SK-N-SH treated with all-trans-retinoic acid at 6 μM for 48 hours (cell line): ENCODE data around the gene PCK1.

Experiments used
- ATAC-seq: fragments of 200-7000 bp; cut with Tn5 transposase; 3 replicates; pipeline ENCODE4 v1.9.1; 2020; ENCODE audit warnings: mild to moderate bottlenecking, moderate library complexity
- ARNTL ChIP-seq: fragments of 450-650 bp; formaldehyde crosslinking; IDR thresholded peaks from 2 replicates; pipeline ENCODE4 v1.5.0; 2020; ENCODE audit warnings: low read depth, mild to moderate bottlenecking, moderate library complexity, borderline replicate concordance
- BACH2 ChIP-seq: fragments of 250-450 bp; sonication (Bioruptor Pico); IDR thresholded peaks from 2 replicates; pipeline ENCODE4 v1.9.0; 2021; ENCODE audit warnings: mild to moderate bottlenecking, borderline replicate concordance
- CSDC2 ChIP-seq: fragments of 250-450 bp; sonication (Bioruptor Pico); IDR thresholded peaks from 2 replicates; pipeline ENCODE4 v1.5.0; 2020; ENCODE audit warnings: mild to moderate bottlenecking, moderate library complexity
- ISL1 ChIP-seq: fragments of 250-450 bp; sonication (Bioruptor Pico); IDR thresholded peaks from 2 replicates; pipeline ENCODE4 v2.1.2; 2022; ENCODE audit warnings: mild to moderate bottlenecking, moderate library complexity
- OSR1 ChIP-seq: fragments of 250-450 bp; sonication (Bioruptor Pico); IDR thresholded peaks from 2 replicates; pipeline ENCODE4 v1.8.0; 2022; ENCODE audit warnings: moderate library complexity, mild to moderate bottlenecking, inconsistent platforms
- PPARA ChIP-seq: fragments of 250-450 bp; sonication (Bioruptor Pico); IDR thresholded peaks from 2 replicates; pipeline ENCODE4 v1.5.0; 2020; ENCODE audit warnings: mild to moderate bottlenecking, borderline replicate concordance
- TOX ChIP-seq: fragments of 250-450 bp; sonication (Bioruptor Pico); IDR thresholded peaks from 2 replicates; pipeline ENCODE4 v1.8.0; 2021; ENCODE audit warnings: mild to moderate bottlenecking, moderate library complexity, borderline replicate concordance
- ZFP3 ChIP-seq: fragments of 250-450 bp; sonication (Bioruptor Pico); IDR thresholded peaks from 2 replicates; pipeline ENCODE4 v1.5.0; 2020; ENCODE audit warnings: mild to moderate bottlenecking, moderate library complexity
- ZNF70 ChIP-seq: fragments of 450-650 bp; formaldehyde crosslinking; IDR thresholded peaks from 2 replicates; pipeline ENCODE4 v1.5.0; 2020; ENCODE audit warnings: mild to moderate bottlenecking, moderate library complexity
- TF ChIP-seq, protein P1 (sequence below): fragments of 250-450 bp; sonication (Bioruptor Pico); IDR thresholded peaks from 2 replicates; pipeline ENCODE4 v1.5.0; 2020; ENCODE audit warnings: mild to moderate bottlenecking, moderate library complexity
- TF ChIP-seq, protein P2 (sequence below): fragments of 250-450 bp; sonication (Bioruptor Pico); IDR thresholded peaks from 2 replicates; pipeline ENCODE4 v1.8.0; 2020; ENCODE audit warnings: mild to moderate bottlenecking, moderate library complexity, borderline replicate concordance
- TF ChIP-seq, protein P3 (sequence below): fragments of 250-450 bp; sonication (Bioruptor Pico); IDR thresholded peaks from 2 replicates; pipeline ENCODE4 v1.5.1; 2021; ENCODE audit warnings: mild to moderate bottlenecking, moderate library complexity
- TF ChIP-seq, protein P4 (sequence below): fragments of 250-450 bp; sonication (Bioruptor Pico); IDR thresholded peaks from 2 replicates; pipeline ENCODE4 v1.8.0; 2021; ENCODE audit warnings: low read depth, mild to moderate bottlenecking, moderate library complexity, borderline replicate concordance

Gene PCK1

DNA sequence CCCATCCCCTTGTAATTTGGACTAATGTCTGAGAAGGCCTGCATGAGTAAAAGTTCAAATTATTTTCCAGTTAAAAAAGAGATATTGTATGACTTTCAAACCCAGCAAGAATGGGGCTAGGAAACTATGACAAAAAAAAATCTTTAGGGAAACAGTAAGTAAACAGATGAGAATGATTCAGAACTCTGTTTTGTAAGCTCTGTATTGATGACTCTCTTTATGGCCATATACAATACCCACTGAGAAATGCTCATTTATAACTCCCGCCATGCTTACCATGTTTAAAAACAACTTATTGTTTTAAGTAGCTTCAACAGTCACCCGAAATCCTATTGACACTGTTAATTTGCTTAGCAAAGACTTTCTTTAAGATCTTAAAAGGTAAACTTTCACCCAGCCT lies 17.2 kb upstream of the PCK1 start:
- no peak for ATAC-seq
- TF ChIP-seq, protein P1, sequence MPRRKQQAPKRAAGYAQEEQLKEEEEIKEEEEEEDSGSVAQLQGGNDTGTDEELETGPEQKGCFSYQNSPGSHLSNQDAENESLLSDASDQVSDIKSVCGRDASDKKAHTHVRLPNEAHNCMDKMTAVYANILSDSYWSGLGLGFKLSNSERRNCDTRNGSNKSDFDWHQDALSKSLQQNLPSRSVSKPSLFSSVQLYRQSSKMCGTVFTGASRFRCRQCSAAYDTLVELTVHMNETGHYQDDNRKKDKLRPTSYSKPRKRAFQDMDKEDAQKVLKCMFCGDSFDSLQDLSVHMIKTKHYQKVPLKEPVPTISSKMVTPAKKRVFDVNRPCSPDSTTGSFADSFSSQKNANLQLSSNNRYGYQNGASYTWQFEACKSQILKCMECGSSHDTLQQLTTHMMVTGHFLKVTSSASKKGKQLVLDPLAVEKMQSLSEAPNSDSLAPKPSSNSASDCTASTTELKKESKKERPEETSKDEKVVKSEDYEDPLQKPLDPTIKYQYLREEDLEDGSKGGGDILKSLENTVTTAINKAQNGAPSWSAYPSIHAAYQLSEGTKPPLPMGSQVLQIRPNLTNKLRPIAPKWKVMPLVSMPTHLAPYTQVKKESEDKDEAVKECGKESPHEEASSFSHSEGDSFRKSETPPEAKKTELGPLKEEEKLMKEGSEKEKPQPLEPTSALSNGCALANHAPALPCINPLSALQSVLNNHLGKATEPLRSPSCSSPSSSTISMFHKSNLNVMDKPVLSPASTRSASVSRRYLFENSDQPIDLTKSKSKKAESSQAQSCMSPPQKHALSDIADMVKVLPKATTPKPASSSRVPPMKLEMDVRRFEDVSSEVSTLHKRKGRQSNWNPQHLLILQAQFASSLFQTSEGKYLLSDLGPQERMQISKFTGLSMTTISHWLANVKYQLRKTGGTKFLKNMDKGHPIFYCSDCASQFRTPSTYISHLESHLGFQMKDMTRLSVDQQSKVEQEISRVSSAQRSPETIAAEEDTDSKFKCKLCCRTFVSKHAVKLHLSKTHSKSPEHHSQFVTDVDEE = no peak
- TF ChIP-seq ZNF70 (CRISPR knock-in tag) = no peak
- no peak for TF ChIP-seq PPARA (CRISPR knock-in tag)
- TF ChIP-seq, protein P2, sequence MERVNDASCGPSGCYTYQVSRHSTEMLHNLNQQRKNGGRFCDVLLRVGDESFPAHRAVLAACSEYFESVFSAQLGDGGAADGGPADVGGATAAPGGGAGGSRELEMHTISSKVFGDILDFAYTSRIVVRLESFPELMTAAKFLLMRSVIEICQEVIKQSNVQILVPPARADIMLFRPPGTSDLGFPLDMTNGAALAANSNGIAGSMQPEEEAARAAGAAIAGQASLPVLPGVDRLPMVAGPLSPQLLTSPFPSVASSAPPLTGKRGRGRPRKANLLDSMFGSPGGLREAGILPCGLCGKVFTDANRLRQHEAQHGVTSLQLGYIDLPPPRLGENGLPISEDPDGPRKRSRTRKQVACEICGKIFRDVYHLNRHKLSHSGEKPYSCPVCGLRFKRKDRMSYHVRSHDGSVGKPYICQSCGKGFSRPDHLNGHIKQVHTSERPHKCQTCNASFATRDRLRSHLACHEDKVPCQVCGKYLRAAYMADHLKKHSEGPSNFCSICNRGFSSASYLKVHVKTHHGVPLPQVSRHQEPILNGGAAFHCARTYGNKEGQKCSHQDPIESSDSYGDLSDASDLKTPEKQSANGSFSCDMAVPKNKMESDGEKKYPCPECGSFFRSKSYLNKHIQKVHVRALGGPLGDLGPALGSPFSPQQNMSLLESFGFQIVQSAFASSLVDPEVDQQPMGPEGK (CRISPR knock-in tag) = no peak
- TF ChIP-seq, protein P3, sequence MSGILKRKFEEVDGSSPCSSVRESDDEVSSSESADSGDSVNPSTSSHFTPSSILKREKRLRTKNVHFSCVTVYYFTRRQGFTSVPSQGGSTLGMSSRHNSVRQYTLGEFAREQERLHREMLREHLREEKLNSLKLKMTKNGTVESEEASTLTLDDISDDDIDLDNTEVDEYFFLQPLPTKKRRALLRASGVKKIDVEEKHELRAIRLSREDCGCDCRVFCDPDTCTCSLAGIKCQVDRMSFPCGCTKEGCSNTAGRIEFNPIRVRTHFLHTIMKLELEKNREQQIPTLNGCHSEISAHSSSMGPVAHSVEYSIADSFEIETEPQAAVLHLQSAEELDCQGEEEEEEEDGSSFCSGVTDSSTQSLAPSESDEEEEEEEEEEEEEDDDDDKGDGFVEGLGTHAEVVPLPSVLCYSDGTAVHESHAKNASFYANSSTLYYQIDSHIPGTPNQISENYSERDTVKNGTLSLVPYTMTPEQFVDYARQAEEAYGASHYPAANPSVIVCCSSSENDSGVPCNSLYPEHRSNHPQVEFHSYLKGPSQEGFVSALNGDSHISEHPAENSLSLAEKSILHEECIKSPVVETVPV = no peak
- no peak for TF ChIP-seq ARNTL (CRISPR knock-in tag)
- TF ChIP-seq TOX (CRISPR knock-in tag) = no peak
- no peak for TF ChIP-seq OSR1 (CRISPR knock-in tag)
- TF ChIP-seq, protein P4, sequence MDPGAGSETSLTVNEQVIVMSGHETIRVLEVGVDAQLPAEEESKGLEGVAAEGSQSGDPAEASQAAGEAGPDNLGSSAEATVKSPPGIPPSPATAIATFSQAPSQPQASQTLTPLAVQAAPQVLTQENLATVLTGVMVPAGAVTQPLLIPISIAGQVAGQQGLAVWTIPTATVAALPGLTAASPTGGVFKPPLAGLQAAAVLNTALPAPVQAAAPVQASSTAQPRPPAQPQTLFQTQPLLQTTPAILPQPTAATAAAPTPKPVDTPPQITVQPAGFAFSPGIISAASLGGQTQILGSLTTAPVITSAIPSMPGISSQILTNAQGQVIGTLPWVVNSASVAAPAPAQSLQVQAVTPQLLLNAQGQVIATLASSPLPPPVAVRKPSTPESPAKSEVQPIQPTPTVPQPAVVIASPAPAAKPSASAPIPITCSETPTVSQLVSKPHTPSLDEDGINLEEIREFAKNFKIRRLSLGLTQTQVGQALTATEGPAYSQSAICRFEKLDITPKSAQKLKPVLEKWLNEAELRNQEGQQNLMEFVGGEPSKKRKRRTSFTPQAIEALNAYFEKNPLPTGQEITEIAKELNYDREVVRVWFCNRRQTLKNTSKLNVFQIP (CRISPR knock-in tag) = no peak

DNA sequence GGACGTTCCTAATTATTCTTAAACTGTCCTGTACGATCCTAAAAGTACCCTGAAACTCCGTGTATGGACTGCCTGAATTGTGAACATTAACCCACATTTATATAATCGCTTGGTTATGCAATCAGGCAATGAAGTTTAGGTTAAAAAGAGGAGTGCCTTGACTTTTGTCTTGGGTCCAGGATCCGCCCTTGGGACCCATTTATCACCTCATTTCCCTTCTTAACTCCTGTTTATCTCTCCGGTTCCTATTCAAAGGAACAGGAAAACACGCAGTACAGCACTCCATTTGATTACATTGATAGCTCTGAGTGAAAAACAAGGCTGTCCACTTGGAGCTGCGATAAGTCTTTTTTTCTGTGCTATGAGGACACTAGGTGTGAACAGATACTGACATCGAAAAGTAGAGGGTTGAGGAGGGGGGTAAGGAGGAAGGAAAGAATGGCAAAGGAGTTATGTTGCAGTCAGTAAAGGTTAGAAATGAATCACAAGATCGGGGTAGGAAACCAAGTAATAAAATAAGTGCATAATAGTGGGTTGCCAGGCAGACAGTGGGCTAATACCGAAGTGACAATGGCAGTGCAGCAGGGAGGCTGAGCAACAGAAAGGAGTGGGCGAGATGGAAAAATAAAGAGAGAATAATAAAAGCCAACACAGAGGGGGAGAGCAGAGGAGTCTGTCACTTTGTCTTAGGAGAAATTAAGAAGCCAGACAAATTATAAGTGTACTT lies 15.9 kb upstream of the PCK1 start:
- ATAC-seq = no peak

More for the DNA sequence above, 15.9 kb upstream of the PCK1 start:
- no peak for TF ChIP-seq ISL1 (CRISPR knock-in tag)
- no peak for TF ChIP-seq ARNTL (CRISPR knock-in tag)
- TF ChIP-seq TOX (CRISPR knock-in tag) = no peak
- no peak for TF ChIP-seq ZFP3
- TF ChIP-seq, protein P1 = no peak
- TF ChIP-seq BACH2 = no peak
- no peak for TF ChIP-seq OSR1 (CRISPR knock-in tag)
- no peak for TF ChIP-seq CSDC2
- TF ChIP-seq, protein P2 (CRISPR knock-in tag) = no peak
